Osteoblast (primary cell): ENCODE results near the gene DDX42. TPM values are rescaled to one million over a fixed set of nuclear protein-coding genes. Genes with fewer than 3 reads are reported as not detected.

ENCODE experiments used
- DNase-seq: peaks from one replicate; pipeline ENCODE4 v3.0.0; 2011; ENCODE audit warnings: low spot score, mixed read lengths; ENCODE audit not compliant: insufficient read length; ENCODE audit errors: missing footprints
- H2AFZ ChIP-seq: 2 replicates; pipeline ENCODE4 v1.6.0; 2011; ENCODE audit warnings: mild to moderate bottlenecking, low read length
- H3K27ac ChIP-seq: 2 replicates; pipeline ENCODE4 v1.5.1; 2011; ENCODE audit warnings: mild to moderate bottlenecking, low read depth, low read length, moderate library complexity
- H3K27me3 ChIP-seq: 2 replicates; pipeline ENCODE4 v1.6.0; 2012; ENCODE audit warnings: mild to moderate bottlenecking, control low read depth, inconsistent platforms, low read length, moderate library complexity; ENCODE audit not compliant: insufficient read depth
- H3K36me3 ChIP-seq: 2 replicates; pipeline ENCODE4 v1.5.1; 2011; ENCODE audit warnings: mild to moderate bottlenecking, low read length, control low read depth, moderate library complexity; ENCODE audit not compliant: insufficient read depth
- H3K4me1 ChIP-seq: 2 replicates; pipeline ENCODE4 v1.5.1; 2011; ENCODE audit warnings: mild to moderate bottlenecking, low read length, control low read depth, moderate library complexity; ENCODE audit not compliant: insufficient read depth
- H3K4me2 ChIP-seq: 2 replicates; pipeline ENCODE4 v1.6.0; 2011; ENCODE audit warnings: mild to moderate bottlenecking, low read length; ENCODE audit not compliant: insufficient read depth
- H3K4me3 ChIP-seq: fragments of 200-600 bp; sonication (generic); 3 replicates; pipeline ENCODE4 v1.5.1; 2012; ENCODE audit warnings: mild to moderate bottlenecking, low read length, inconsistent platforms; ENCODE audit not compliant: insufficient read depth
- H3K79me2 ChIP-seq: 2 replicates; pipeline ENCODE4 v1.6.0; 2012; ENCODE audit warnings: mild to moderate bottlenecking, low read length, control low read depth, inconsistent platforms; ENCODE audit not compliant: insufficient read depth
- H3K9me3 ChIP-seq: 2 replicates; pipeline ENCODE4 v1.5.1; 2011; ENCODE audit warnings: low read depth, low read length, control low read depth
- H4K20me1 ChIP-seq: 2 replicates; pipeline ENCODE4 v1.6.0; 2012; ENCODE audit warnings: mild to moderate bottlenecking, low read length, control low read depth; ENCODE audit not compliant: insufficient read depth
- CTCF ChIP-seq: IDR thresholded peaks from 2 replicates; pipeline ENCODE4 v1.5.1; 2011; ENCODE audit warnings: mild to moderate bottlenecking, low read depth, low read length, moderate library complexity; ENCODE audit errors: extremely low read depth
- total RNA-seq: library from RNA; depleted of rRNA; stranded (reverse); fragments of >200 nt; gene quantifications from 2 replicates; pipeline ENCODE4 v1.2.3, GENCODE V29; 2012

DDX42 gene
- total RNA-seq, 1 donor = 77.4 TPM

- Histone ChIP-seq H3K27ac (no peak overlapping the region), H4K20me1 (peaks cover 27% of the 10 kb centered on the region), H3K79me2 (peaks cover 48% of the 10 kb centered on the region), H3K4me1 (peaks cover 14% of the 10 kb centered on the region), H3K36me3 (peaks cover 72% of the 10 kb centered on the region), H3K4me3 (no peak overlapping the region), H3K9me3 (no peaks in the 10 kb centered on the region), H2AFZ (no peak overlapping the region), H3K27me3 (no peaks in the 10 kb centered on the region), H3K4me2 (no peak overlapping the region)
- DNase-seq = no peak
- TF ChIP-seq CTCF = no peak
Measured at GRCh38 chr17:63832014-63832413, 58.0 kb downstream of the DDX42 start.

GRCh38 chr17:63832455-63832854, 58.5 kb downstream of the DDX42 start:
- H3K9me3 ChIP-seq = no peaks in the 10 kb centered on the region
- no peak overlapping the region for H3K4me2 ChIP-seq
- H3K79me2 ChIP-seq = peaks cover 52% of the 10 kb centered on the region
- peaks cover 73% of the 10 kb centered on the region for H3K36me3 ChIP-seq
- H2AFZ ChIP-seq = no peak overlapping the region
- no peak overlapping the region for H3K27ac ChIP-seq
- no peak overlapping the region for H3K4me3 ChIP-seq
- H3K27me3 ChIP-seq = no peaks in the 10 kb centered on the region
- H4K20me1 ChIP-seq = peaks cover 32% of the 10 kb centered on the region
- no peak for DNase-seq
- peaks cover 14% of the 10 kb centered on the region for H3K4me1 ChIP-seq
- no peak for TF ChIP-seq CTCF

GRCh38 chr17:63833026-63833740, 59.2 kb downstream of the DDX42 start:
- Histone ChIP-seq H3K4me2 (no peak overlapping the region), H3K79me2 (peaks cover 52% of the 10 kb centered on the region), H3K27ac (no peak overlapping the region), H3K4me3 (no peak overlapping the region), H3K27me3 (no peaks in the 10 kb centered on the region), H4K20me1 (peaks cover 35% of the 10 kb centered on the region), H3K36me3 (peaks cover 73% of the 10 kb centered on the region), H3K9me3 (no peaks in the 10 kb centered on the region), H3K4me1 (peaks cover 9% of the 10 kb centered on the region), H2AFZ (no peak overlapping the region)
- TF ChIP-seq CTCF = no peak
- no peak for DNase-seq

- DNase-seq = peak; percentile 66
- Histone ChIP-seq H3K36me3 (peaks cover 72% of the 10 kb centered on the region), H3K27me3 (no peaks in the 10 kb centered on the region), H3K27ac (no peak overlapping the region), H2AFZ (no peak overlapping the region), H3K79me2 (peaks cover 52% of the 10 kb centered on the region), H3K4me3 (no peak overlapping the region), H3K4me1 (peaks cover 9% of the 10 kb centered on the region), H4K20me1 (peaks cover 39% of the 10 kb centered on the region), H3K9me3 (no peaks in the 10 kb centered on the region), H3K4me2 (no peak overlapping the region)
- TF ChIP-seq CTCF = no peak
Measured at GRCh38 chr17:63833741-63834373, 59.9 kb downstream of the DDX42 start.
